Prostate gland (tissue), 2 donors: ENCODE results near the gene TPCN1.

Source experiments
- POLR2A ChIP-seq: fragments of 450-650 bp; IDR thresholded peaks from one replicate; pipeline ENCODE4 v1.6.1; 2016; ENCODE audit warnings: antibody characterized with exemption, mild to moderate bottlenecking
- POLR2AphosphoS5 ChIP-seq: sonication (generic); formaldehyde crosslinking; IDR thresholded peaks from one replicate; pipeline ENCODE4 v1.6.1; 2017; ENCODE audit warnings: antibody characterized with exemption
- TF ChIP-seq, protein P1 (sequence below), 4 experiments: fragments of 200-600 bp in 2 of 4; fragments of 450-650 bp in 2 of 4; sonication (generic) in 2 of 4; IDR thresholded peaks; 1 replicate in 3 of 4; 2 replicates in 1 of 4; pipeline ENCODE4 v1.5.1; 2016 to 2019; ENCODE audit warnings: antibody characterized with exemption in 4 of 4, mild to moderate bottlenecking in 2 of 4, moderate library complexity in 2 of 4

DNA sequence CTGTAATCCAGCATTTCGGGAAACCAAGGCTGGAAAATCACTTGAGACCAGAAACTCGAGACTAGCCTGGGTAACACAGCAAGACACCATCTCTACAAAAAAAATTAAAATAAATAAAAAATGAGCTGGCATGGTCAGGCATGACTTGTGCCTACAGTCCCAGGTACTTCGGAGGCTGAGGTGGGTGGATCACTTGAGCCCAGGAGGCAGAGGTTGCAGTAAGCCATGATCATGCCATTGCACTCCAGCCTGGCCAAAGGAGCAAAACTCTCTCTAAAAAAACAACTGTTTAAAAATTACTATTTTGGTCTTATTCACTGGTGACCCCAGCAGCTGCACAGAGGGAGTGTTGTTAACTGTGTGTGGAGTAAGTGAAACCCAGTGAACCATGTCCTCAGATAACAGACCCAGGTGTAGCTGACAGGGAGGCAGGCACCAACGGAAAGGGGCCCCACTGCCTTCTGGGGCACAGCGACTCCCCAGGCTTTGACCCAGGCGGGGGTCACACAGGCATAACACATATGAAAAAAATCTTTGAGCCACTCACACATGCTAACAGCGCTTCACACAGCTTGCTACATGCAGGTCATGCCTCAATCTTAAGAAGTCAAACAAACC is 48.1 kb upstream of the TPCN1 start:
- TF ChIP-seq, protein P1, sequence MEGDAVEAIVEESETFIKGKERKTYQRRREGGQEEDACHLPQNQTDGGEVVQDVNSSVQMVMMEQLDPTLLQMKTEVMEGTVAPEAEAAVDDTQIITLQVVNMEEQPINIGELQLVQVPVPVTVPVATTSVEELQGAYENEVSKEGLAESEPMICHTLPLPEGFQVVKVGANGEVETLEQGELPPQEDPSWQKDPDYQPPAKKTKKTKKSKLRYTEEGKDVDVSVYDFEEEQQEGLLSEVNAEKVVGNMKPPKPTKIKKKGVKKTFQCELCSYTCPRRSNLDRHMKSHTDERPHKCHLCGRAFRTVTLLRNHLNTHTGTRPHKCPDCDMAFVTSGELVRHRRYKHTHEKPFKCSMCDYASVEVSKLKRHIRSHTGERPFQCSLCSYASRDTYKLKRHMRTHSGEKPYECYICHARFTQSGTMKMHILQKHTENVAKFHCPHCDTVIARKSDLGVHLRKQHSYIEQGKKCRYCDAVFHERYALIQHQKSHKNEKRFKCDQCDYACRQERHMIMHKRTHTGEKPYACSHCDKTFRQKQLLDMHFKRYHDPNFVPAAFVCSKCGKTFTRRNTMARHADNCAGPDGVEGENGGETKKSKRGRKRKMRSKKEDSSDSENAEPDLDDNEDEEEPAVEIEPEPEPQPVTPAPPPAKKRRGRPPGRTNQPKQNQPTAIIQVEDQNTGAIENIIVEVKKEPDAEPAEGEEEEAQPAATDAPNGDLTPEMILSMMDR (IDR thresholded peaks at IDR 0.05), result no peak
- TF ChIP-seq POLR2AphosphoS5, result no peak
- no peak for TF ChIP-seq POLR2A
